ENCODE data around the gene PPP1R12C.
"Not testable (repeated sequence)": the region's sequence is repeated elsewhere in the genome, so short reads cannot be mapped to it uniquely, and the experiment has no call there.

Gene PPP1R12C

DNA sequence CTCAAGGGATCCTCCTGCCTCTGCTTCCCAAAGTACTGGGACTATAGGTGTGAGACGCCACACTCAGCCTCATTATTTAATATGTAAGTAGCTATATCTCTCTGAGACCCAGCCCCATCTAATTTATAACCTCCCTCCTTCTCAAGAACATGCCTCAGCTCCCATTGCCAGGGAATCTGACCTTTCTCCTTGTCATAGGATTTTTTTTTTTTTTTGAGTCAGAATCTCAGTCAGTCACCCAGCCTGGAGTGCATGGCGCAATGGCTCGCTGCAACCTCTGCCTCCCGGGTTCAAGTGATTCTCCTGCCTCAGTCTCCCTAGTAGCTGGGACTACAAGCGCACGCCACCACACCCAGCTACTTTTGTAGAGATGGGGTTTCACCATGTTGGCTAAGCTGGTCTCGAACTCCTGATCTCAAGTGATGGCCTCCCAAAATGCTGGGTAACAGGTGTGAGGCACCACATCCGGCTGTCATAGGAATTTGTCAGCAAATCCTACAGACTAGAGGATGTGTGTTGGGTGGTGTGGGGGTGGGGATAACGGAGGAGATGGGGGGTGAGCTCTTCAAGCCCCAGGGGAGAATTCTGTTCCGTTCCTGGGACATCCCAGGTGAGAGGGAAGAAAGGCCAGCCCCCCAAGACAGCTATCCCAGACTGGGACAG is 46.8 kb downstream of the PPP1R12C start:
- DNase-seq, result no peak

DNA sequence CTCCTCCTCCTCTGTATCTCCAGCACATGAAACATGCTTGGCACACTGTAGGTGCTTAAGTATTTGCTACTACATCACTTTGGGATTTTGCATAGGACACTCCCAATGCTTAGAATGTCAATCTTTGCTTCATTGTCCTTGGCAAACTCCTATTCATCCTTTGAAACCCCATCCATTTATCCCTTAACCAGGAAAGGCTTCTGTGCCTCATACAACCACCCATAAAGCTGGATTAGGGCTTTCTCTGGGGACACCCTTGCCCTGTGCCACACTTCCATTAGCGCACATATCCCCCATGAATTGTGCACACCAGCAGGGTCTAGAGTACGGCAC is 47.6 kb downstream of the PPP1R12C start:
- DNase-seq, result no peak

DNA sequence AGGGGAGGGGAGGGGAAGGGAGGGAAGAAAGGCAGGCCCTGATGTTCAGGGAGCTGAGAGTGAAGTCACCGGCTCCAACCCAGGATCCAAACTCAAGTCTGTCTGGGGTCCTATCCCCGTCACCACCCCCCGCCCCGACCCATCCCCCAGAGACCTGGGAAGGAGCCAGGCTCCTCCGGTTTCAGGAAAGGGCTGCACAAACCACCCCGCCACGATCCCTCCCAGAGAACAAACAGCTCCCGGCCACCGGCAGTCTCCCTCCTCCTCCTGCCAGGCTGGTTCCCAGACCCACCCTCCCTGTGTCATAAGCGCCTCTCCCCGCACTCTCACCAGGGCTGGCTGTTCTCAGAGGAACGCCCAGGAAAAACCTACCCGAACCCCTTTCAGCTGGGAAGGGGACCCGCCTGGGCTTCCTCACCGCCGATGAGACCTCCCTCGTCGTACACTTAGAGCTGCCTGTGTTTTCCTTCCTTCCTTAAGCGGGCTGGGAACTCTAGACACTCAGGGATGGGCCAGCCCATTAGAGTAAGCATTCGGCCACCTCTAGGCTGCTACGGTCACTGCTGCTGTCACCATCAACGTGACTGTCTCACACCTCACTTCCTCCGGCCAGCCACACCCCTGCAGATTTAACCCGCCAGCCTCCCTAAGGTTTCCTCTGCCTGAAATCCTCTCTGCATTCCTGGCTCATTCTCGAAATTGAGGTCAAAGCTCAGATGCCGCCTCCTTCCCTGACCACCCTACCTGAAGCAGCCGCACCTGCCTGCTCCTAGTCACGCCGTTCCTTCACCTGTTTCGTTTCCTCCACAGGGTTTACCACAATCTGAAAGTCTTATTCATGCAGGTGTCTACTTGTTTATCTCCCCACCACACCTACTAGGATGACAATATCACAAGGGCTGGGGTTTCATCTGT is 48.2 kb downstream of the PPP1R12C start:
- DNase-seq, result no peak

DNA sequence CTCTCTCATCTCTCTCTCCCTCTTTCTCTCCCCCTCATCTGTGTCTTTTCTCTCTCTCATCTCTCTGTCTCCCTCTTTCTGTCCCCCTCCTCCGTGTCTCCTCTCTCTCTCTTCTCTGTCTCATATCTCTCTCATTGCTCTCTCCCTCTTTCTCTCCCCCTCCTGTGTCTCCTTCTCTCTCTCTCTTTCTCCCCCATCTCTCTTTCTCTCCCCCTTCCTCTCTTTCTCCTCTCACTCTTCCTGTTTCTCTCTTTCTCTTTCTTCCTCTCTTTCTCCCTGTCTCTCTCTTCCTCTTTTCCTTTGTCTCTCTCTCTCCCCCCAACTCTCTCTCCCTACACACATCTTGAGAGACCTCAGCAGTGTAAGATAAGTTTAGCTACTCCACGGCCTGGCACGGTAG is 49.6 kb downstream of the PPP1R12C start:
- DNase-seq, result no peak

DNA sequence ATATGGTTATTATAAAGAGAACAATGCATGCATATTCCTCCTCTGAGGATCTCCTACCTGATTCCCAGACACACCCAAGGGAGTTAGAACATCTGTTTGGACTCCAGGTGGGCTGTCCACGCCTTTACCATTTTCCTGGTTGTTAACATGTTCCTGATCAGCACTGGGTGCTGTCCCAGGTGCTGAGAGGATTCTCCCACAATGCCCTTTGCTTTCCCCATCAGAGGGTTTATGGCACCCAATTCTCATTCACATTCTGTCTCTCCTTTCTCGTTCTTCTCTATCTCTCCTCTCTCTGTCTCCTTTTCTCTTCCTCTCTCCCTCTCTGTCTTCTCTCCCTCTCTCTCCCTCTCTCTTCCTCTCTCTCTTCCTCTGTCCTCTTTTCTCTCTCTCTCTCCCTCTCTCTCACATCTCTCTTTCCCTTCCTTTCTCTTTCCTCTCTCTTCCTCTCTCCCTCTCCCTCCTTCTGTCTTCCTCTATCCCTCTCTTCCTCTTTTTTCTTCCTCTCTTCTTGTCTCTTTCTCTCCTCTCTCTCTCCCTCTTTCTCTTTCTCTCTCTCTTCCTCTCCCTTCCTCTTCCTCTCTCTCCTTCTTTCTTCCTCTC is 51.2 kb downstream of the PPP1R12C start:
- DNase-seq, result no peak

DNA sequence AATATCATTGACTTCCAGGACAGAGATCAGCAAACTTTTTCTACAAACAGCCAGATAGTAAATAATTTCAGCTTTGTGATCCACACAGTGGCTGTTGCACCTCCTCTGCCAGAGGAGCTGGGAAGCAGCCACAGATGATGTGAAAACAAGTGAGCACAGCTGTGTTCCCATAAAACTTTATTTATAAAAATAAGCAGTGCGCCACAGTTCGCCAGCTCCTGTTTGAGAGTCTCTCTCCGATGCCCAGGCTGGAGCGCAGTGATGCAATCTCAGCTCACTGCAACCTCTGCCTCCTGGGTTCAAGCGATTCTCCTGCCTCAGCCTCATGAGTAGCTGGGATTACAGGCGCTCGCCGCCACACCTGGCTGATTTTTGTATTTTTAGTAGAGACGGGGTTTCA is 51.9 kb downstream of the PPP1R12C start:
- DNase-seq, result not testable (repeated sequence)

DNA sequence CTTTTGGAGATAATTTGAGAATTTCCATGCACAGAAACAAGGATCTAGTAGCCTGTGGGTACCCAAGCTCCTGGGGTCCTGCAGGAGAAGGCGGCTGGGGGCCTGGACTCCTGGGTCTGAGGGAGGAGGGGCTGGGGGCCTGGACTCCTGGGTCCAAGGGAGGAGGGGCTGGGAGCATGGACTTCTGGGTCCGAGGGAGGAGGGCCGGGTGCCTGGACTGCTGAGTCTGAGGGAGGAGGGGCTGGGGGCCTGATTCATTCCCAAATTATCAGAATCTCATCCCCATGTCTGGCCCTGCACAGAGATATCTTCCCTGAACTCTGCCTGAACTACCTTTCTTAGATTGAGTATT is 54.0 kb downstream of the PPP1R12C start:
- no peak for DNase-seq

DNA sequence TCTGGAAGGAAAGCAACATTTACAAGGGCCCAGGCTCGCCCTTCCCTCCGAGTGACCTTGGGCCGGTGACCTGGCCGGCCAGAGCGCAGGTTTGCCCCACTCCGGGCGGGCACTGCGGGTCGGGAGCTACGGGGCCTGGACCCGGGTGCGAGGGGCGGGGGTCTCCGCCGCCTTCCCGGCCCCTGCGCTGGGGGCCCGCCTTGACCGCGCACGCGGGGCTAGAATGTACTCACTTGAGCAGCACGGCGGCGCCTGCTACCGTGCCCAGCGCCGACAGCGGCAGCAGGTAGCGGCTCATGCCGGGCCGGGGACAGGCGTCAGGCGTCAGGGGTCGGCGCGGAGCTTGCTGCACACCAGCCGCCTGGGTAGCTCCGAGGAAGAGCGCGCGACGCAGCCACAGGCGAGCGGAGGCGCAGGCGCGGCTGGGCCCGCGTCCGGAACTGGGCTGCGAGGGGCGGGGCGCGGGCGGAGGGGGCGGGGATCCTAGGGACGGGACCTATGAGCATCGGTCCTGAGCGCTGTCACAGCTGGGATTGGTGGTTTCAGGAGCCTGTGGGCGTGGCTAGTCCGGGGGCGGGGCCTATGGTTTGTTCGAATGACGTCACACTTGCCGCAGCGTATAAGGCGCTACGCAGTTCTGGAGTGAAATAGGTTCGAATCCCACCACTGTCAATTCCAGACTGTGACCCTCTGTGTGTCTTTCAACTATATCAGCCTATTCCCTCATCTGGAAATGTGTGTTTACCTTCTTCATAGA is 54.5 kb downstream of the PPP1R12C start, which contains the start of gene RDH13:
Gene RDH13 (minus strand): TSS at position 414 of the 757 bp plus-strand sequence. CDS start 116 bp downstream, at position 298.
- peak; percentile 61 to 87 for DNase-seq

DNA sequence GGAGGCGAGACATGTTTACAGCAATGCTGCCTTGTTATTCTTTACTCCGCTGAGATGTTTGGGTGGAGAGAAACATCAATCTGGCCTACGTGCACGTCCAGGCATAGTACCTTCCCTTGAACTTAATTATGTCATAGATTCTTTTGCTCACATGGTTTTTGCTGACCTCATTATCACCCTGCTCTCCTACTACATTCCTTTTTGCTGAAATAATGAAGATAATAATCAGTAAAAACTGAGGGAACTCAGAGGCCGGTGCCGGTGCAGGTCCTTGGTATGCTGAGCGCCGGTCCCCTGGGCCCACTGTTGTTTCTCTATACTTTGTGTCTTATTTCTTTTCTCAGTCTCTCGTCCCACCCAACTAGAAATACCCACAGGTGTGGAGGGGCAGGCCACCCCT is 57.1 kb downstream of the PPP1R12C start:
- not testable (repeated sequence) for DNase-seq

DNA sequence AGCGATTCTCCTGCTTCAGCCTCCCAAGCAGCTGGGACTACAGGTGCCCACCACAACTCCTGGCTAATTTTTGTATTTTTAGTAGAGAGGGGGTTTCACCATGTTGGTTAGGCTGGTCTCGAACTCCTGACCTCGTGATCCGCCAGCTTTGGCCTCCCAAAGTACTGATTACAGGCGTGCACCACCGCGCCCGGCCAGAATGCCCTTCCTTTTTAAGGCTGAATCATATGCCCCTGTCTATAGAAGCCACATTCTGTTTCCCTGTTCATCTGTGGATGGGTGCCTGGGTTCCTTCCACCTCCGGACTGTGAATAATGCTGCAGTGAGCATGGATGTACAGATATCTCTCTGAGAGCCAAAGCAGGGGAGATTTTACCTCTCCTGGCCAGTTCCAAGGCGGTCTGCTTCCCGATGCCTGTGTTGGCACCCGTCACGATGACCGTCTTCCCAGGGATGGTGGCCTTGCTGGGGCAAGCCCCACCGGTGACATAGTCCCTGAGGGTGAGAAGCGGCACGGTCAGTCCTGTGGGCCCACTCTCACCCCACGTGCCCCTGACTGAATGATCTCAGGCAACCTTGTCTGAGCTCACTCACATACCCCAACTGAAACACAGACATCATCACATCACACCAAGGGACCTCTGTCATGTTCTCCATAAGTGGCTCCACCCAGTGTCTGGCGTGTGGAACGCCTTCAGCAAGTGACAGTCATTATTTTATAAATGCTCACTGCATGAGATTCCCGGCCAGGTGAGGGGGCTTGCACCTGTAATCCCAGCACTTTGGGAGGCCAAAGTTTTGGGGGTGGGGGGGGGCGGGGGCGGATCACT is 58.4 kb downstream of the PPP1R12C start:
- no peak for DNase-seq

DNA sequence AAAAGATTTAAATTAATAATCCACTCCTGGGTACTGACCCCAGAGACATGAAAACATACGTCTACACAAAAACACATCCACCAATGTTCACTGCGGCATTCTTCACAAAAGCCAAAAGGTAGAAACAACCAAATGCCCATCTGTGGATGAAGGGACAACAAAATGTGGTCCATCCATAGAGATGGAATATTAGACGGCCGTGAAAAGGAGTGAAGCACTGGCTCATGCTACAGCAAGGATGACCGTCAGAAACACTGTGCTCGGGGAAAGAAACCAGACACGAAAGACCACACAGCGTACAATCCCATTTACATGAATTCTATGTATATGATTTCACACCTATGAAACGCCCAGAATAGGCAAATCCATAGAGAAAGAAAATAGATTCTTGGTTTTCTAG is 60.6 kb downstream of the PPP1R12C start:
- DNase-seq, result no peak

DNA sequence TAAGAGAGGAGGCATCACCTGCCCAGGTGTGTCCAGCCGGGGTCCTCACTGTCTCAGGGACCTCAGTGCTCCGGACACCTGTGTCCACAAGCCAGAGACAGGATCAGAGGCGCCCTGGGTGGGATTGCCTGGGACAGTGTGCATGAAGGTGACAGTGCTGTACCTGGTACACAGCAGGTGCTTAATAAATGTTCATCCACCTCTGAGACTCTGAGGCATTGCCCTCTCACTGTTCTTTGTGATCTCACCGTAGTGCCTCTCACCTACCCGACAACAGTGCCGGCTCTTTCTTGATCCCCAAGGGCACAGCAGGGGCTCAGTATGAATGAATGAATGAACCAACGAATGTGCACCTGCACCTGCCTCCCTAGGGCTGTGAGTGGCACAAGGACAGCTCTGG is 63.7 kb downstream of the PPP1R12C start:
- no peak for DNase-seq

DNA sequence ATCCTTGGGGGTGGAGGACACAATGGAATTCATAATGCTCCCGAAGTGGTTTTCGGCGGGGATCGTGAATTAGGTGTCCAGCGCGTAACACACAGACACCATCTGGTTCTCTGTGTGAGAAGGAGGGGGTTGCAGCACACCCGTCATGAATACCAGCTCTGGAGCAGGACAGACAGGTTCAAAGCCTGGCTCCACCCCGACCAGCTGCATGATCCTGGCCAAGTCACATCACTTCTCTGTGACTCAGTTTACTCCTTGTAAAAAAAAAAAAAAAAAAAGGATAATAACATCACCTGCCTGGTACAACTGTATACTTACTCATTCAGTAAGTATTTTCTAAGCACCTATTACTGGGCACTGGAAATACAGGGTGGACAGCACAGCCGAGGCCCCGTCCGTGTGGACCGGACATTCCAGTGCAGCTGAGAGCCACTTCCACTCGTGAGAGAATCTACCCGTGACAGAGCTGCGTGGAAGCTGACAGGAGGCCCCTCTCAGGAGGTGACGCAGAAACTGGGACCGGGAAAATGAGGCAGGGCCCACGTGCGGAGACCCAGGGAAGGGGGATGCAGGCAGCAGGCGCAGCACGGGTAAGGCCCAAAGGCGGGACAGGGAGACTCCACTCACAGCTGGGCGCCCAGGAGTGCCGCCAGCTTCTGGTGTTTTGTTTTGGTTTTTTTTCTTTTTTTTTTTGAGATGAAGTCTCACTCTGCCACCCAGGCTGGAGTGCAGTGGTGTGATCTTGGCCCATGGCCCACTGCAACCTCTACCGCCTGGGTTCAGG is 66.5 kb downstream of the PPP1R12C start:
- no peak for DNase-seq

DNA sequence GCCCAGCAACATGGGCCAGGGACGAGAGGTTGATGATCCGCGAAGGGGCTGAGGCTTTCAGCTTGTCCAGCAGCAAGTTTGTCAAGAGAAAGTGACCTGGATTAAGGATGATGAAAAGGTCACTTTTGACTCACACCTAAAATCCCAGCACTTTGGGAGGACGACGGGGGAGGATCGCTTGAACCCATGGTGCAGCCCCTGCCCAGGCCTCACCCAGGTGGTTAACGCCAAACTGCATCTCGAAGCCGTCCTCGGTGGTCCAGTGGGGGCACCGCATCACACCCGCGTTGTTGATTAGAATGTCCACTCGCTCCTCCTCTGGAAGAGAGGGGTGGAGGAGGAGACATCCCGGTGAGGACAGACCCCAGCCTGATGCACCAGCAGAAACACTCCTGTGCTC is 69.0 kb downstream of the PPP1R12C start:
- DNase-seq, result no peak

DNA sequence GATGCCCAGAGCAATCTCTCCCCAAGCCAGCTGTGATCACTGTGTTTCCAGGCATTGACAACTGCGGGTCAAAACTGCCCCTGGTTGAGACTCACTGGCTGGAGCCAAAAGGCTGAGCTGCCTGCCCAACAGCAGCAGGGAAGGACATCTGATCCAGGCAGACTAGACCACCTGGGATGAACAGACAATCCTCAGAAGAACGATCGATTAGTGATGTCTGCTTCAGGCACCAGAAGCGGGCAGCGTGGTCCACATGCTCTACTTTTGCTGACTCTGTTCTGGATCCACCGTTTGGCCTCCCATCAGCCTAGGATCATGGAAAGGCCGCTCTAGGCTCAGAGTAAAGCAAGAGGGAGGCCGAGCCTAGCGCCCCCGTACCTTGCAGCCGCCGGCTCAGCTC is 69.5 kb downstream of the PPP1R12C start:
- no peak for DNase-seq

DNA sequence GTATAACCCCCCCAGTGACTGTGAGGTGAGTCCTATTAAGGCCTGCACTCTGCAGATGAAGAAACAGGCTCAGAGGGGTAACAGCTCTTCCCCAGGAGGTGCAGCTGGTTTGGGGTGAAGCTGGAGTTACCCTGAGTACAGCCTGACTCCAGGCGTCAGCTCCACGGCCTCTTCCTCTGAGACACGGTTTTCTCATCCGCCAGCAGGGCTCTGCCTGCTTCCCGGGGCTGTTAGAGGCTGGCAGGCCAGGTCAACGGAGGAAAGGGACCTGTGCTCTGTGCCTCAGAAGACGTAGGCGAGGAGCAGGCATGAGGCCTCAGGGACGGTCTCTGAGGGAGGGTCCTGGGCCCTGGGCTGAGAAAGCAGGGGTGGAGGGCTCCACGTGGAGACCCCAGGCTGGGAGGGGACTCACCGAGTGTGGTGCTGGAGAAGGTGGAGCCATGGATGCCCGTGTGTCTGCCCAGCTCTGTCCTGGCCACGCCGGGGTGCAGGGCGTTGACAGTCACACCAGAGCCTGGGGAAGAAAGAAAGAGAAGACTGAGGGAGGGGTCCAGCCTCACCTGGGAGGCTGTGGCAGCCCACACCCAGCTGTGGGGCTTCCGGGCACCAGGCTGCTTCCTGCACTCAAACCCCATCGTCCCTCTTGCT is 70.3 kb downstream of the PPP1R12C start:
- no peak for DNase-seq

DNA sequence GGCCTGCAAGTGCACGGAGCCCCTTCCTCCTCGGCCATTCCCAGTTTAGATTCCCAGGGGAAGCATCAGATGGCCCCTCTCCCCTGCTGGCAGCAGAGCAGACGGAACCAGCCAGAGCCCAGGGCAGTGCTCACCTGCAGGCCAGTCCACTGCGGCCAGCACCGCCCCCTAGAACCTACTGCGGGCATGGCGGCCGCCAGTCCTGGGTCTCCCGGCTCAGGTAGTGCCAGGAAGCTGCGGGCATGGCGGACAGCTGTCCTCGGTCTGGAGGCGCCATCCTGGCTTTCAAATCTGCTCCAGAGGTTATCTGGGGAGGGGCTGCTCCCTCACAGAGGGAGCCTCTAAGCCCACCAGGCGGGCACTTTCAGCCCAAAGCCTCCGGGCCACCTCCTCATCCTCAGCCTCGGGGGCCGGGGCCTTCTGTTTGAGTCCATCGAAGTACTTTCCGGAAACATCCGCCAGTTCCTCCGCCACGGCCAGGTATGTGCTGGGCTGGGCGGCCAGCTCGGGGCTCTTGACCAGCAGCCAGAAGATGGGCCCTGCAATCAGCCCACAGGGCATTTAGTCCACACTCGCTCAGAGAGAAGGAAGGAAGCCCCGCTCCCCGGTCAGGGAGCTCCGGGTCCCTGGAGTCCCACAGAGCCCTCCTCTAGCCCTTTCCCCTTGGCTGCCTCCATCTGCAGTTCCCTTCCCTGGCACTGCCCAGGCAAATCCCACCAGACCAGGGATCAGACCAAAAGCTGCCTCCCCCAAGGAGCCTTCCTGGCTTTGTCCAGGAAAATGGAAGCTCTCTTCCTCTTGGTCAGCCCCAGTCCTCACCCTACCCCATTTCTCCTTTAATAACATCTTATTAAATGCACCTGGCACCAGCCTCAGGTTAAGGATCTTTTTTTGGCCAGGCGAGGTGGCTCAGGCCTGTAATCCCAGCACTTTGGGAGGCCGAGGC is 72.4 kb downstream of the PPP1R12C start:
- DNase-seq, result no peak

DNA sequence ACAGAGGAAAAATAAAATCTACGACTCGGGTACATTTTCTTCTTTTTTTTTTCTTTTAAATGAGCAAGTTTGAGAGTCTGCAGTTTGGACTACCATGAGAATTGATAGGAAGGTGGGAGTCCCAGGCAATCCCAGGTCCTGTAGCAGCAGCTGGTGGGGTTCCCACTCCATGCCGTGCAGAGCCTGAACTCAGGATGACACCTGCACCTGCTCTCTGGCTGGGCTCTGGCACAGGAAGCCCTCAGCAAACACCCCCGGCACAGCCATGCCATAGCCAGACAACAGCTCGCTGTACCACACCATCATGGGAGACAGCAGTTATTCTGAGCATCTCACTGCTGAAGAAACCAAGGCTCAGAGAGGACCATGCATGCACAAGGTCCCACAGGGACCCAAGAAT is 73.2 kb downstream of the PPP1R12C start:
- no peak for DNase-seq

DNA sequence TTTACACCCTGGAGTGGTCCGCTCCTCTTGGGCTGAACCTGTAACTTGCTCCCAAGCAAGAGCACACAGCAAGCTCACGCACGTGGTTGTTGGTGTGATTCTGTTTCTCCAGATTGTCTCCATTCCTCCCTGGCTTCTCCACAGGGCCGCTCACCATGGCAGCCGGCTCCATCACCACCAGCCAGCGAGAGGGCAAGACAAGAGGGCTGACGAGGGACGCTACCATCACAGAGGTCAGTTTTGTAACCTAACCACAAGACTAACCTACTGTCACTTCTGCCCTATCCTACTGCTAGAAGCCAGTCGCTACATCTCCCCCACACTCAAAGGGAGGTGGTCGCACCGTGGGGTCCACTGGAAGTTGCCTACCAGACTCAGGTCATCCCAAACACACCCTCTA is 74.7 kb downstream of the PPP1R12C start:
- no peak for DNase-seq

DNA sequence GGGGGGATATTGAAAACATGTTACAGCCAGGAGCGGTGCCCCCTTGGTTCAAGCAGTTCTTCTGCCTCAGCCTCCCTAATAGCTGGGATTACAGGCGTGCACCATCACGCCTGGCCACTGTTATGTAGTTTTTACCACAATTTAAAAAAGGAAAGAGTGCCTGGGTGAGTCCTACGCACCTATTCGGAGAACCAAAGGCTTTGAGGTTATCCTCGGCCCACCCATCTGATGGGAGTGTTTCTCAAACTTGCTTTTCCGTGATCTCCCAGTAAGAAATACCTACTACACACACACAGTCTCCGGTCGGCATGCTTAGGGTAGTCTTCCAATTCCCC is 75.1 kb downstream of the PPP1R12C start:
- no peak for DNase-seq

Data from bone marrow (tissue), 2 donors.